DMS 273 treated with DMSO at 0.1 percent for 48 hours (cell line): Measurements from ENCODE around the gene FFAR4.

ENCODE experiments used
- DNase-seq: peaks from one replicate; lab custom pipeline; 2025; lab: John Stamatoyannopoulos, UW

FFAR4 gene

GRCh38 chr10:93572606-93573005 lies 6.1 kb downstream of the FFAR4 start:
- no peak for DNase-seq

- no peak for DNase-seq
Measured at GRCh38 chr10:93573051-93573909, 6.8 kb downstream of the FFAR4 start.

GRCh38 chr10:93573924-93574323 lies 7.5 kb downstream of the FFAR4 start:
- no peak for DNase-seq

- DNase-seq = no peak
Measured at GRCh38 chr10:93576888-93577287, 10.4 kb downstream of the FFAR4 start.

- no peak for DNase-seq
Measured at GRCh38 chr10:93577565-93577964, 11.1 kb downstream of the FFAR4 start.

GRCh38 chr10:93579089-93579488 lies 12.6 kb downstream of the FFAR4 start:
- no peak for DNase-seq

- DNase-seq = no peak
Measured at GRCh38 chr10:93579985-93580711, 13.7 kb downstream of the FFAR4 start.

- no peak for DNase-seq
Measured at GRCh38 chr10:93580828-93581227, 14.4 kb downstream of the FFAR4 start.

GRCh38 chr10:93584445-93584844 lies 18.0 kb downstream of the FFAR4 start:
- no peak for DNase-seq

GRCh38 chr10:93589648-93590562 lies 23.4 kb downstream of the FFAR4 start:
- DNase-seq = no peak

- no peak for DNase-seq
Measured at GRCh38 chr10:93590638-93591037, 24.2 kb downstream of the FFAR4 start.

- DNase-seq = no peak
Measured at GRCh38 chr10:93591065-93591808, 24.8 kb downstream of the FFAR4 start.

GRCh38 chr10:93593254-93593653 lies 26.8 kb downstream of the FFAR4 start:
- DNase-seq = no peak

- no peak for DNase-seq
Measured at GRCh38 chr10:93593749-93594148, 27.3 kb downstream of the FFAR4 start.

- DNase-seq = no peak
Measured at GRCh38 chr10:93594518-93594917, 28.1 kb downstream of the FFAR4 start.

GRCh38 chr10:93595378-93596161 lies 29.1 kb downstream of the FFAR4 start:
- DNase-seq = no peak

GRCh38 chr10:93596539-93596938 lies 30.1 kb downstream of the FFAR4 start:
- no peak for DNase-seq

GRCh38 chr10:93597075-93597599 lies 30.7 kb downstream of the FFAR4 start:
- no peak for DNase-seq

- no peak for DNase-seq
Measured at GRCh38 chr10:93598157-93598556, 31.7 kb downstream of the FFAR4 start.

- no peak for DNase-seq
Measured at GRCh38 chr10:93599335-93599734, 32.9 kb downstream of the FFAR4 start.
